ENCODE data around the gene ALCAM.
"Not testable (repeated sequence)": the region's sequence is repeated elsewhere in the genome, so short reads cannot be mapped to it uniquely, and the experiment has no call there.

The ALCAM gene

DNA sequence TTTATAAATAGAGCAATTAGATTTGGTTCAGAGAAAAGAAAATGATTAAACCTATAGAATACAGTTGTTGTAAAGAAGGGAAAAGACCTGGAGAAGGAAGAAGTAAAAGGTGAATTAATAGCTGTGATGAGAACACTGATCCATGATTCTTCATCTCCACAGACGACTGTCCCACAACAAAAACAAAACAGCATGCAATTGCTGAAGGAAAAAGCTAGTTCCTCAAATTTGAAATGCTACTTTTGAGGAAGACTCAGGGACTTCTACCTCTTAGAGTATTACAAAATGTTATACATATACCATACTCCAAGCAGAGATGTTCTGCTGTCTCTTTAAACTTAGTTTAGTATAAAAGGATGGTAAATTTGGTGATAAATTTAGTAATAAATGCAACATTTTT is 21.5 kb downstream of the ALCAM start:
- no peak for DNase-seq (ENCODE audit: low read depth)

DNA sequence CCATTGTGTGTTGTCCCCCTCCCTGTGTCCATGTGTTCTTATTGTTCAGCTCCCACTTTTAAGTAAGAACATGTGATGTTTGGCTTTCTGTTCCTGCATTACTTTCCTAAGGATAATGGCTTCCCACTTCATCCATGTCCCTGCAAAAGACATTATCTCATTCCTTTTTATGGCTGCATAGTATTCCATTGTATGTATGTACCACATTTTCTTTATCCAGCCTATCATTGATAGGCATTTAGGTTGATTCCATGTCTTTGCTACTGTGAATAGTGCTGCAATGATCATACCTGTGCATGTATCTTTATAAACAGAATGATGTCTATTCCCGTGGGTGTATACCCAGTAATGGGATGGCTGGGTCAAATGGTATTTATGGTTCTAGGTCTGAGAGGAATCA is 23.1 kb downstream of the ALCAM start:
- not testable (repeated sequence) for DNase-seq (ENCODE audit: low read depth)

DNA sequence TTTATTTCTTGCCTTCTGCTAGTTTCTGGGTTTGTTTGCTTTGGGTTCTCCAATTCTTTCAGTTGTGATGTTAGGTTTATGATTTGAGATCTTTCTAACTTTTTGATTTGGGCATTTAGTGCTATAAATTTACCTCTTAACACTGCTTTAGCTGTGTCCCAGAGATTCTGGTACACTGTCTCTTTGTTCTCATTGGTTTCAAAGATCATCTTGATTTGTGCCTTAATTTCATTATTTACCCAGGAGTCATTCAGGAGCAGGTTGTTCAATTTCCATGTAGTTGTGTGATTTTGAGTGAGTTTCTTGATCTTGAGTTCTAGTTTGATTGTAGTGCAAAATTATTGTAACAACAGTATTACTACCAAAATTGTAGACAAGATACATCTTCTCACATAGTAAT is 25.9 kb downstream of the ALCAM start:
- DNase-seq (ENCODE audit: low read depth), result not testable (repeated sequence)

DNA sequence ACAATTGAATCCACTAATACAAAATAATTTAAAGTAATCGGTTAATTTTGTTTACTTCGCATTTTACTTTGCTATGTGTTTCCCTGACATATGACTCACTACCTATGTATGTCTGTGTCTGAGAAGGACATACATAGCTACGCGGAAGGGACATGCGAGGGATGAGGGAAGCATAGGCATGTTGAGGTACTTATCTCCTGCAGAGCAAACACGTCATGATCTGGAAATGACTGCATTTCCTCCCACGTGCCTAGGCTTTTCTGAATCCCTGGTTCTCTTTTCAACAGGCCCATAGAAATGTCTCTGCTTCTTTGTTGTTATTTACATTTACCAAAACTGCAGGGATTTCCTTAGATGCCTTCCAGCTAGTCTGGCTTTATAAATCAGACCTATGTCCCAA is 27.5 kb downstream of the ALCAM start:
- DNase-seq (ENCODE audit: low read depth), result peak; percentile 99

DNA sequence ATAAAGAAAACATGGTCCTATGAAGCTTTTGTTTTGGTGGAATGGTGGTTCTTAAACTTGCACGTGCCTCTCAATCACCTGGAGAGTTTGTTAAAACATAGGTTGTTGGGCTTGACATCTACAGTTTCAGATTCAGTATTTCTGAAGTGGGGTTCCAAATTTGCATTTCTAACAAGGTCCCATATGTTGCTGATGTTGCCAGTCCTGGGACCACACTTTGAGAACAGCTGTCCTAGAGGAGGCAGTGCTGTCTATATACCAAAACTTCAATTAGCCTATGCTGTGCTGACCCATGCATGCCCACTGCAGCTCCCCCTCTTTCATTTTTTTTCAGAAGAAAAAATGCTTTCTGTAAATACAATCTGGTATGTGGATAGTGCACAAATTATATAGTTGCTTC is 31.3 kb downstream of the ALCAM start:
- no peak for DNase-seq (ENCODE audit: low read depth)

DNA sequence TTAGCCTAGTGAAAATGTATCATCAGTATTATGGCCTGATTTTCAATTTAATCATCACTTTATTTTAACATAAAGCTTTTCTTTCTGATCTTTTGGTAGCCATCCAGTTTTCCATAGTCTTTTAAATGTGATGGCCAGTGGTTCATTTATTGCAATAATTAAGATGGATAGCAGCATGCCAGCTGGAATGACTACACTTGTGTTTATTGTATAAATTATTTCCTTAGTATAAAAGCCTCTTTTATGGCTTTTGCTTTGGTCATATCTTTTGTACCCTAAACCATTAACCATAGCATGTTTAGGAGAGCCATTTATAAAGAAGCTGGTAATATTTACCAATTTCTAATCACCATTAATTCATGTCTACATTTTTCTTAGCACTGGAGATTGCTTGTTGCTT is 31.7 kb downstream of the ALCAM start:
- DNase-seq (ENCODE audit: low read depth), result no peak

DNA sequence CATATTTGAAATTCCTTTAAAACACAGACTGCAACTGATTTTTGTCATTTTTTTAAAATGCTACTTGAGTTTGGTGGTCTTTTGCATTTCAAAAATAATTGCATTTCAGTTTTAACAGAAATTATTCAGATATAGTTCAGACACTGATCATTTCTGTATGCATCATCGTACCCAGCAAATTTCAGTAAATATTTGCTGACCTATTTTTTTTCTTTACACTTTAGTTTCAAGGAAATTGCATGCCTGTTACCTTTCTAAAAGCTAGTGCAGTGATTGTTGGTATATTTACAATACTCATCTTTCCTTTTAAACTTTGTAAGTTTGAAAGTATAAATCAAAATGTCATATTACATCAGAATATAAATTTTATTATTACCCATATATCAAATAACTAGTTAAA is 32.4 kb downstream of the ALCAM start:
- DNase-seq (ENCODE audit: low read depth), result no peak

DNA sequence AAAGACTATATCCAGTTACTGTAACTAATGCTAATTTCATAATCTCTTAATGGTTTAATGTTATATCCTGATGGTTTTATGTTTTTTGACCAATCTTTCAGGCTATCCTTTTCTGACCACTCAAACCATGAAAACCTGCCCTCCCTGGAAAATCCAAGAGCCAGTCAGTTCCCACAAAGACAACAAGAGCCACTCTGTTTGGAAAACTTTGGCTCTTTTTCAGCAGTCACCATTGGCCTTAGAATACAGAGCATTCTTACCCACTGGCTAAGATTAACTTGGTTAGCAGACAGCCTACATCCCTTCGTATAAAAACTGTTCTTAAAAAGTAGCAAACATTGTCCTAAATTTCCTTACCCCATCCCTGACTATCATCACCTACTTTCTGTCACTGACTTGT is 32.9 kb downstream of the ALCAM start:
- DNase-seq (ENCODE audit: low read depth), result no peak

DNA sequence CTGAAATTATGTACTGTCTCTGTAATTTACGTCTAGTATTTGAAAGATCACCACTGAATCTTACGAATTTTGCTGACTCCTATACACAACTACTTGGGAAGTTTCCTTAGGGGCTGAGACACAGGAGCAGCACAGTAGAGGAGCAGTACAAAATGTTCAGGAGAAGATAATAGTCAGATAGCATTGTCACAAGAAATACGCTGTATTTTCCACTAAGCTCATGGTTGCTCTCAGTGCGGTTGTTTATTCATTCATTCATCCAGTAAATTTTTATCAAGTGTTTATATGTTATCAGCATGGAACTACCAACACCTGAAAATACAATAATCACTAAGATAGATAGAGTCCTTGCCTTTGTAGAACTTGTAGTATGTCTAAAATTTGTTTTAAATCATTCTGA is 34.5 kb downstream of the ALCAM start:
- DNase-seq (ENCODE audit: low read depth), result peak; percentile 54

DNA sequence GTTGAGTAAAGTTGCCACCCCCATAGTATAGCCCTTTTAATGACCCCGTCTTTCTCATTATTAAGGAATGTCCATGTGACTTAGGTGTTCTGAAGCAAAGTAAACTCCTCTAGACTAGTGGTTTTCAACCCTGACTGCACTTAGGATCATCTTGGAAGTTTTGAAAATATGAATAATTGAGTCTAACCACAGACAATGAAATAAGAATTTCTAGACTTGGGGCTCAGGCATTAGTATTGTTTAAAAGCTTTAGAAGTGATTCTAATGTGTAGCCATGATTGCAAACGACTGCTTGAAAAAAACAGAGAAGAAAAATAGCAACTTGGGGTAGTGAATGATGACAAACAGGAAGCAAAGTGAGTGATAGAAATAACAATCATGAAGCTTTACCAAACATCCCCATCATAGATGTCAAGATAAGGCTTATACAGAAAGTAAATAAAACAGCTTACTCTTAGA is 35.0 kb downstream of the ALCAM start:
- DNase-seq (ENCODE audit: low read depth), result peak; percentile 88

DNA sequence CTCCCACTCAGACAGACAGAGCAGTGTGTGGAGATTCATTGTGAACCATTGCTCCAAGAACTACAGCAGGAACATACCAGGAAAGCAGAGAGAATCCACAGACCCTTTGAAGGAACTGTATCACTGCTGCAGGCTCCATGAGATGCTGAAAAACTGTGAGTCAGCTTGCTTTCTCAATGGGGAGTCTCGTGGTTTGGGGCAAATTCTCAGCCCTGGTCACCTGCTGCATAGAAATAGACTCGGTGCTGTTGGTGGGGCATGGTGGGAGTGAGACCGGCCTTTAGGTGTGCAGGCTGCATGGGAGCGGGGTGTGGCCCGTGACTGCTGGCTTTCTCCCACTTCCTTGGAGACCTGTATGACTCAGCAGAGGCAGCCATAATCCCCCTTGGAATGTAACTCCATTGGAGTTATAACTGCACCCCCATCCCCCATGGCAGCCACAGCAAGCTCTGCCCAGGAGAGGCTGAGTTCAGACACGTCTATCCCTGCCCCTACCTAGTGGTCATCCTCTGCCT is 35.6 kb downstream of the ALCAM start:
- DNase-seq (ENCODE audit: low read depth), result peak; percentile 83

DNA sequence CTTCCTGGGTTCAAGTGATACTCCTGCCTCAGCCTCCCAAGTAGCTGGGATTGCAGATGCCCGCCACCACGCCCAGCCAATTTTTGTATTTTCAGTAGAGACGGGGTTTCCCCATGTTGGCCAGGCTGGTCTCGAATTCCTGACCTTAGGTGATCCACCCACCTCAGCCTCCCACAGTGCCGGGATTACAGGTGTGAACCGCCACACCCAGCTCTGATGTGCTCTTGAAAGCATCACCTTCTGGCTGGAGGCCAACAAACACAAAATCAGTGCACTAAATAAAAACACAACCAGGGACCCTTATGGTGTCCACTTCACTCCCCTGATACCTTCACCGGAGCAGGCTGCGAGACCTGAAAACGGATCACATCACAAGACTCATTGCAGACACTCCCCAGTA is 36.3 kb downstream of the ALCAM start:
- not testable (repeated sequence) for DNase-seq (ENCODE audit: low read depth)

DNA sequence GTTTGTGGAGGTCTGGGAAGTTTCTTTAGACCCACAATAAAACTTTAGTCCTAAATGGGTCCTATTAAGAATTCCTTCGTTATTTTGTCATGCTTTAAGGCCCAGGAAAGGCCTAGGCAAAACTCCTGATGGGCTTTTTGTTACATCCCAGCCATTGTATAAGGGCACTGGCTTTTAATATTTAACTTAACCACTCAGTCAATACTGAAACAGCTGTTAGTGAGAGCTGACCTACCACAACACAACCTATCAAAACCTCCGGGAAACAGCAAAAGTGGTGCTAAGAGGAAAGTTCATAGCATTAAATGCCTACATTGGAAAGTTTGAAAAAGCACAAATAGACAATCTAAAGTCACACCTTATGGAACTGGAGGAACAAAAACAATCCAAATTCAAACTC is 39.6 kb downstream of the ALCAM start:
- DNase-seq (ENCODE audit: low read depth), result no peak

DNA sequence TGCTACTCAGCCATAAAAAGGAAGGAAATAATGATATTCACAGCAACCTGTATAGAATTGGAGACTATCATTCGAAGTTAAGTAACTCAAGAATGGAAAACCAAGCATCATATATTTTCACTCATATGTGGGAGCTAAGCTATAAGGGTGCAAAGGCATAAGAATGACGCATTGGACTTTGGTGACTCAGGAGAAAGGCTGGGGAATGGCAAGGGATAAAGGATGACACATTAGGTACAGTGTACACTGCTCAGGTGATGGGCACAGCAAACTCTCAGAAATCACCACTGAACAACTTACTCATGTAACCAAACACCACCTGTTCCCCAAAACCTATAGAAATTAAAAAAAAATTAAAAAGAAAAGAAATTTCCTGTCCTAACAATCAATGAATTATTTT is 42.7 kb downstream of the ALCAM start:
- no peak for DNase-seq (ENCODE audit: low read depth)

DNA sequence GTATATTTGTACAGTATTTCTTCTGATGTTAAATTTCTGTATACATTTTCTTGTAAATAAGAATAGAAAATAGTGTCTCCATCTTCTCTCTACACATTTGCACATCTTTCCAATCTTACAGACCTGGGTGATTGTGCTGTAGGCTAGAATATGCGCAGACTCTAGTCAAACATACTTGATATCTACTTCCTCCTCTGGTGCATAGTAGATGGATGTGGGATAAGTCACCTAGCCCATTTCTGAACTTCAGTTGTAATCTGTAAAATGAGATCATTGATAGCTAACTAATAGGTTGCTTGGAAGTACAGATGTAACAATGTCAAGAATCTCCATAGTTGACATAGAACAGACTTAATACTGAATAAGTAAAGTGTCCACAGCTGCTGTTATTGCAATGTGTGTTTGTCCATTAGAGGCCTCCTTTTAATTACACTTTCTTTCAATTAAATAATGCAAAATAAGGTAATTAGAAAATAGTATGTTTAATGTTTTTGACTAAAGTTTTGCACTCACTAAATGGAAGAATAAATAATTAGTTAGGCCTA is 46.7 kb downstream of the ALCAM start:
- no peak for DNase-seq (ENCODE audit: low read depth)

DNA sequence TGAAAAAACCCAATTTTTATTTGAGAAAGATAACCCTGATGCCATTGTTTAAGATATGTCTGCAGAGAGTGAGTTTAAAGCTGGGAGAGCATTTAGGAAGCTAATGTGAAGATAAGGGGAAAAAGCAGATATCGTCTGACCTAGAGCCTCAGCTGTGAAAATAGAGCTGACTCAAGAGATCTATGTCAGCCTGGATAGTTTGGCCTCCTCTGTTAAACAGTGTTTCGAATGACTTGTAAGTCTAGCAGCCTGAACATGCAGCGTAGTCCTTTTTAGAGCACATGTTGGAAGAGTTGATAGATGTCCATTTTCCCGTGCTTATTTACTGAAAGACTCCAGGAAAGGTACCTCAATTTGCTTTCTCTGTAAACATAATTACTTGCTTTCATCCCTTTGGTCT is 48.1 kb downstream of the ALCAM start:
- DNase-seq (ENCODE audit: low read depth), result peak; percentile 79

DNA sequence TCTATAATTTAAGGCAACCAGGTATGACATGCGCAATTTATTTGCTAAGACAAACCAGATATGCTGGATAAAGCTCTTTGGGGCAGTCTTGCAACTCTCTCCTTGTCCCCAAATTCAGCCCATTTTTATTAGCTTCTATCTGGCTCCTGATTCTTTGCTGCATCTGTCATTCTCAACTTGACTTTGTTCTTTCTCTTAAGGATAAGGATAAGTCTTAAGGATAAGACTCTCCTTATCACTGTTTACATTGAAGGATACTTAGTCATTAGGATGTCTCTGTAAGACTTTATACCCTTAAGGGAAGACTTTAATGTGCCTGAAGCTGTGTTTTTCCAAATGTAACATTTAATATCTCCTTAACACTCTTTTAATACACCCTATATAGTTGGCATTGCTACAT is 49.2 kb downstream of the ALCAM start:
- DNase-seq (ENCODE audit: low read depth), result peak; percentile 54

DNA sequence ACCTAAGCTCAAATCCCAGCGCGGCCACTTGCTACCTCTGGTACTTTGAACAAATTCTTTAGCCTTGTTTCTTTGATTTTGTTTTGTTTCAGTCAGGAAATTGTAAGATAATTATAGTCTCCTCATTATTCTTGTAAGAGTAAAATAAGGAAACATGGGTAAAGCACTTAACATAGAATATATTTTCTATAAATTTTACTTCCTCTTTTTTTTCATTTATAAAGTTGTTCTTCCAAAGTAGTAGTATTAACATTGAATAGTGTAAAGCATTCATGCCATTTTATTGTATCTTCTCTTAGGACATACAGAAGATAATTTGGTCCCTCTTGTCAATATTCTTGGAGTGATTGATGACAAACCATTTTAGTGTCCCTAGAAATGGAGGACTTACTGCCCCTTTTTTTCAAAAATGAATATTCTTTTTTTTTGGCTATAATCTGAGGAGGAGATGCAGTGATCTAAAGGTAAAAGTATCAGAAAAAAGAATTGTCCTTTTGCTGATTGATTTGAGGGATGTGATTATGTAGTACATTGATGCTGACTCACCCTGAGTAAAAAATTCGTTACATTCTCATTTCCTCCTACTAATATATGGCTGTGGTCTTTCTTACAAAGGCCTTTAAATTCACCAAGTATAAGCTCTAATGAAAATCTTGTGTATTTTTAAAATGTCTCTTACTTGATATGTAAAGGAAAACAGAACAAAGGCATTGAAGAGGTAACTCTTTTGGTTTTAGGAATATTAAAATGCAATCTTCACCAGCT is 51.0 kb downstream of the ALCAM start:
- DNase-seq (ENCODE audit: low read depth), result peak; percentile 58

DNA sequence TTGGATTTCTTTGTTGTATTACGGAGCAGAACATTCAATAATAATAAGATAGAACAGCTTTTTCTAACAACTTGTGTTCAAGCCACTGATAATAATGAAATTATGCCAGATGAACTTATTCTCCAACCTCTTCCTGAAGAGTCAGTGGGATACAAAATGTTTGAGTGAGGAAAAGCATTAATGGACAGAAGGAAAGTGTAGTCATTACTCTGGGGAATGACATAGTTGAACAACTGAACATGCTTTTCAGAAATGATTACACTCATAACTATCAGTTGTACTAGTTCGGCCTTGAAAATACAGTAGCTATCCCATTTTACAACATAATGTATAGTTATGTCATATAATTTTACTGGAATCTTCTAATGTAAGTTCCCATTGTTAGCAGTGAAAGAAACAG is 55.9 kb downstream of the ALCAM start:
- no peak for DNase-seq (ENCODE audit: low read depth)

DNA sequence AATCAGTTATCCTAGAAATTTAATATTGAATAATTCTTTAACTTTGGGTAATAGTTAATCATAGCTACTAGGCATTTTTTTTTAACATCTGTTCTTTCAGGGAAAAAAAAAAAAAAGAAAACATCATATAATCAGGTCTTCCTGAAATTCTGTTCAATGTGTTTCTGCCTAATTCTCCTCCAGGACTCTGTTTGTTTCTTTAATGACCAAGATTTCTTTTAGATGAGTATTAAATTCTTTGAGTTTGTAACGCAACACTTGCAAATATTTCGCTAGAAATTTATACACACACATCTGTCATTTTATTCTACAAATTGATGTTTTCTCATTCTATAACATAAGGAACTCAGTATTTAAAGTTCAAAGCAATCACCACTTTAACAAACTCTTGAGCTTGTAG is 56.7 kb downstream of the ALCAM start:
- DNase-seq (ENCODE audit: low read depth), result no peak

DNA sequence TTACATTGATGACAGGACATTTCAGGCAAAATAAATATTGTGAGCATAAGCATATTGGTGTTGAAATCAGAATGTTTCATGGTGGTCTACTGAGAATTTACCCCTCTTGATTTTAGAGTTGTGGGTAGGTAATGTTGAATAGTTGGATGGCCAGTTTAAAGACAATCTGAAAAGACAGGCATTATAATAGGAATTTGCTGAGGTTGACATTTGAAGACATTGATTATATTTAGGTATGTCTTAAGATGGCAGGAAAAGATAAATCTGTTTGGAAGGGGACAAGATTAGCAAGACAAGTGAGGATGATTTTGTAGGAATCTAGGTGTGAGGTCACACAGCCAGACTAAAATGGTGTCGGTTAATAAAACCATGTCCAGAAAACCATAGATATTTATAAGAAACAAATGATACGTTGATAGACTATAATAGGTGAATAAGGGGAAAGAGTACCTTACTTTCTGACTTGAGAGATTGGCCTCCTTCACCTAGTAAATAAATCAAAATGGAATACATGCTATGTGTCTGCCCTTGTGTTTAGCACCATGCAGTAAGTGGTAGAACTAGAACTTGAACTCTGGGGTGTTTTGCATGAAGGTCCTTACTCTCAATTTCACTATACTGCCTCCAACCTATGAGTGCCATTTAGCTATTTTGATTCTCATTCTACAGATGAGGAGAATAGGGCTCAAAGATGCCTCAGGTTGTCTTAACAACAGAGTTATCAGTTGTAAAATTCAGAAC is 57.9 kb downstream of the ALCAM start:
- DNase-seq (ENCODE audit: low read depth), result no peak

DNA sequence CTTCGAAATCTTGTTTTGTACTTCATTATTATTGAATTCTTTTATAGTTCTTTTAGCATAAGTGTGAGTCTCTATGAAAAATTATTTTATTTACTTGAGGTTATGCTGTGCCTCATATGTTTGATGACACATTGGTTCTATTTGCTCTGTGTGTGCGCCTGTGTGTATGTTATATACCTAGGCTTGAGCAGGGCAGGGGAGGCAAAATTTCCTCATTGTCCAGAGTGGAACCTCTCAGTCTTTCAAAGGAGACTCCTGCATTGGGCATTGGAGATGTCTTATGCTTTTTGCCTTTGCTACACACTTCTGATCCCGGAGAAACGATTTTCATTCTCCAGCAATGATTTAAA is 58.4 kb downstream of the ALCAM start:
- no peak for DNase-seq (ENCODE audit: low read depth)

DNA sequence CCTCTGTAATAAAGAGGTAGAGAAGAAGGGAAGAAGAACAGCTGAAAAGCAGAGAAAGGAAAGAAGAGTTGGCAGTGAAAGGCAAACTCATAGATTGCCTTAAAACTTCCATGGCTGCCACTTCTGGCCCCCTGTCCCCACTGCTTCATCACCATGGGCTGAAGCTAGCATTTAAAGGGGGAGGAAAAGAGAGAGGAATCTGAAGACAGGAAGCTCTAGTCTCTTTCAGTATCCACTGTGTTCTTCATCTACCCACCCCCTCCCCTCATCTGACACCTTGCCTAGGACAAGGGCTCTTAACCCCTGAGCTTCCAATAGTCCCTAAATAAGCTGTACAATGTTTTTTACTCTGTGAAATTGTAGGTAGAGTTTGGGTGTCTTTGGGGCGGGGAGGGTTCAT is 60.6 kb downstream of the ALCAM start:
- DNase-seq (ENCODE audit: low read depth), result no peak
